HCT116 (cell line): ENCODE data around the gene KIF21B. TPM values are rescaled to one million over a fixed set of nuclear protein-coding genes. Genes with fewer than 3 reads are reported as not detected.

ENCODE experiments used
- ATAC-seq: fragments of 200-7000 bp; cut with Tn5 transposase; 2 replicates; pipeline ENCODE4 v1.9.1; 2020; ENCODE audit warnings: mild to moderate bottlenecking, moderate library complexity
- BruUV-seq: library from RNA; stranded (reverse); fragments of 400-500 nt; replicated peaks from 2 replicates; lab custom pipeline; 2021; lab: Mats Ljungman, UMichigan
- CTCF ChIA-PET: fragments of 300-600 bp; sonication (Branson Sonifier 250); formaldehyde crosslinking; loops from one replicate; lab custom pipeline; 2021; ENCODE audit warnings: antibody characterized with exemption; lab: Charles Lee
- POLR2A ChIA-PET: fragments of 300-600, 350-600 bp; sonication (Branson Sonifier 250); formaldehyde crosslinking; loops from one replicate; lab custom pipeline; 2021; ENCODE audit warnings: antibody characterized with exemption; lab: Charles Lee
- RAD21 ChIA-PET, 2 experiments: fragments of 300-600 bp; sonication (Branson Sonifier 250); formaldehyde crosslinking; loops; one replicate each; lab custom pipeline; 2023; ENCODE audit warnings: low total read pairs in 2 of 2; ENCODE audit not compliant: uncharacterized antibody in 2 of 2, unreplicated experiment in 2 of 2, low non-redundant PET in 1 of 2; lab: Charles Lee
- DNase-seq: peaks from one replicate; pipeline ENCODE4 v3.0.0-alpha.2; 2010; ENCODE audit warnings: low read depth, low spot score
- H2AFZ ChIP-seq: fragments of 200-600 bp; shearing (Covaris generic), sonication (generic); 2 replicates; pipeline ENCODE4 v1.6.1; 2017; ENCODE audit warnings: low read depth, mixed run types, mixed read lengths, antibody characterized with exemption, low read length; ENCODE audit not compliant: poor library complexity, severe bottlenecking
- H3K27ac ChIP-seq: 2 replicates; pipeline ENCODE4 v1.5.1; 2012; ENCODE audit warnings: low read depth, low read length
- H3K27me3 ChIP-seq: fragments of 200-600 bp; sonication (generic); 2 replicates; pipeline ENCODE4 v1.6.1; 2016; ENCODE audit warnings: mixed run types, low read length, mixed read lengths; ENCODE audit not compliant: insufficient read depth
- H3K36me3 ChIP-seq, 2 experiments: fragments of 200-500 bp in 1 of 2; fragments of 200-600 bp in 1 of 2; sonication (Bioruptor generic) in 1 of 2; sonication (generic) in 1 of 2; 2 replicates each; pipeline versions ENCODE4 v1.5.1 to v1.6.1; 2014 to 2016; ENCODE audit warnings: low read length in 2 of 2, inconsistent platforms in 1 of 2, mixed read lengths in 1 of 2, mixed run types in 1 of 2; ENCODE audit not compliant: insufficient read depth in 2 of 2, control insufficient read depth in 1 of 2
- H3K4me1 ChIP-seq, 2 experiments: fragments of 200-600 bp in 1 of 2; sonication (generic) in 1 of 2; 2 replicates each; pipeline versions ENCODE4 v1.5.1 to v1.6.1; 2012 to 2017; ENCODE audit warnings: low read length in 2 of 2, inconsistent platforms in 1 of 2, mild to moderate bottlenecking in 1 of 2, mixed read lengths in 1 of 2, mixed run types in 1 of 2, moderate library complexity in 1 of 2; ENCODE audit not compliant: insufficient read depth in 2 of 2, control insufficient read depth in 1 of 2
- H3K4me2 ChIP-seq: fragments of 200-600 bp; sonication (generic); 2 replicates; pipeline ENCODE4 v1.6.1; 2017; ENCODE audit warnings: mixed run types, low read length, mixed read lengths
- H3K4me3 ChIP-seq, 2 experiments: fragments of 200-600 bp in 1 of 2; sonication (generic) in 1 of 2; replicated peaks in 1 of 2; 2 replicates each; pipeline ENCODE4 v1.5.1; 2011 to 2016; ENCODE audit warnings: low read length in 2 of 2, control low read depth in 1 of 2, low read depth in 1 of 2, mild to moderate bottlenecking in 1 of 2, mixed read lengths in 1 of 2, mixed run types in 1 of 2
- H3K79me2 ChIP-seq: fragments of 200-600 bp; sonication (generic); 2 replicates; pipeline ENCODE4 v1.6.1; 2017; ENCODE audit warnings: mild to moderate bottlenecking, mixed run types, low read length, moderate library complexity, mixed read lengths; ENCODE audit not compliant: insufficient read depth
- H3K9ac ChIP-seq: fragments of 200-600 bp; sonication (generic); 2 replicates; pipeline ENCODE4 v1.6.1; 2016; ENCODE audit warnings: low read length, mixed read lengths
- H3K9me2 ChIP-seq: fragments of 200-600 bp; sonication (generic), shearing (Covaris generic); 2 replicates; pipeline ENCODE4 v1.6.1; 2017; ENCODE audit warnings: mixed run types, mild to moderate bottlenecking, moderate library complexity; ENCODE audit not compliant: insufficient read depth
- H3K9me3 ChIP-seq, 2 experiments: fragments of 200-500 bp in 1 of 2; fragments of 200-600 bp in 1 of 2; sonication (Bioruptor generic) in 1 of 2; sonication (generic) in 1 of 2; 2 replicates each; pipeline ENCODE4 v1.6.1; 2014 to 2017; ENCODE audit warnings: low read length in 2 of 2, mixed read lengths in 2 of 2, inconsistent platforms in 1 of 2, low read depth in 1 of 2, mild to moderate bottlenecking in 1 of 2, mixed run types in 1 of 2, moderate library complexity in 1 of 2; ENCODE audit not compliant: control insufficient read depth in 1 of 2, insufficient read depth in 1 of 2
- H4K20me1 ChIP-seq: fragments of 200-600 bp; sonication (generic), shearing (Covaris generic); 2 replicates; pipeline ENCODE4 v1.6.1; 2017; ENCODE audit warnings: mixed run types, mild to moderate bottlenecking, moderate library complexity; ENCODE audit not compliant: insufficient read depth
- ATF3 ChIP-seq: IDR thresholded peaks from 2 replicates; pipeline ENCODE4 v1.6.1; 2012
- CBX3 ChIP-seq: IDR thresholded peaks from 2 replicates; pipeline ENCODE4 v1.6.1; 2012; ENCODE audit warnings: low read depth
- CEBPB ChIP-seq: IDR thresholded peaks from 2 replicates; pipeline ENCODE4 v1.6.1; 2012; ENCODE audit warnings: low read depth
- EGR1 ChIP-seq: IDR thresholded peaks from 2 replicates; pipeline ENCODE4 v1.6.1; 2012; ENCODE audit warnings: low read depth
- ELF1 ChIP-seq: IDR thresholded peaks from 2 replicates; pipeline ENCODE4 v1.6.1; 2012; ENCODE audit warnings: low read depth, borderline replicate concordance
- EZH2 ChIP-seq: fragments of 200-600 bp; sonication (generic); IDR thresholded peaks from 2 replicates; pipeline ENCODE4 v1.6.1; 2017; ENCODE audit warnings: antibody characterized with exemption, mixed run types
- EZH2phosphoT487 ChIP-seq: fragments of 200-600 bp; IDR thresholded peaks from 2 replicates; pipeline ENCODE4 v1.6.1; 2018; ENCODE audit warnings: antibody characterized with exemption, borderline replicate concordance
- JUND ChIP-seq: IDR thresholded peaks from 2 replicates; pipeline ENCODE4 v1.6.1; 2012
- POLR2A ChIP-seq: IDR thresholded peaks from 2 replicates; pipeline ENCODE4 v1.7.0; 2011; ENCODE audit warnings: borderline replicate concordance; ENCODE audit not compliant: insufficient read depth, insufficient read length; ENCODE audit errors: extremely low read depth
- RAD21 ChIP-seq: IDR thresholded peaks from 2 replicates; pipeline ENCODE4 v1.6.1; 2012; ENCODE audit warnings: low read depth, mild to moderate bottlenecking
- SP1 ChIP-seq: IDR thresholded peaks from 2 replicates; pipeline ENCODE4 v1.6.1; 2012; ENCODE audit warnings: low read depth
- SRF ChIP-seq: IDR thresholded peaks from 2 replicates; pipeline ENCODE4 v1.6.1; 2012; ENCODE audit warnings: low read depth
- YY1 ChIP-seq: IDR thresholded peaks from 2 replicates; pipeline ENCODE4 v1.6.1; 2011; ENCODE audit warnings: low read length, low read depth, moderate library complexity, mild to moderate bottlenecking; ENCODE audit not compliant: insufficient replicate concordance; ENCODE audit errors: extremely low read depth
- ZBTB33 ChIP-seq: IDR thresholded peaks from 2 replicates; pipeline ENCODE4 v1.6.1; 2011; ENCODE audit warnings: mild to moderate bottlenecking, low read length, moderate library complexity; ENCODE audit not compliant: insufficient replicate concordance; ENCODE audit errors: extremely low read depth
- ZFX ChIP-seq: fragments of 450-650 bp; IDR thresholded peaks from 2 replicates; pipeline ENCODE4 v1.6.1; 2017
- ZNF274 ChIP-seq: fragments of 200-500 bp; sonication (Bioruptor generic); IDR thresholded peaks from 2 replicates; pipeline ENCODE4 v1.6.1; 2014; ENCODE audit warnings: mild to moderate bottlenecking, low read depth, low read length, inconsistent platforms
- intact Hi-C: fragments of 100-400 bp; cut with micrococcal nuclease; formaldehyde crosslinking; loops from 2 replicates; pipeline ENCODE4 v1.10.0; 2022
- total RNA-seq: library from RNA; stranded (reverse); gene quantifications from one replicate; pipeline ENCODE4 v1.2.1, GENCODE V29; 2021; ENCODE audit not compliant: unreplicated experiment
- TF ChIP-seq, protein P1 (sequence below): IDR thresholded peaks from 2 replicates; pipeline ENCODE4 v1.6.1; 2012

Gene KIF21B
- total RNA-seq, 1 experiment from 2014 or later = 6.1 TPM

DNA sequence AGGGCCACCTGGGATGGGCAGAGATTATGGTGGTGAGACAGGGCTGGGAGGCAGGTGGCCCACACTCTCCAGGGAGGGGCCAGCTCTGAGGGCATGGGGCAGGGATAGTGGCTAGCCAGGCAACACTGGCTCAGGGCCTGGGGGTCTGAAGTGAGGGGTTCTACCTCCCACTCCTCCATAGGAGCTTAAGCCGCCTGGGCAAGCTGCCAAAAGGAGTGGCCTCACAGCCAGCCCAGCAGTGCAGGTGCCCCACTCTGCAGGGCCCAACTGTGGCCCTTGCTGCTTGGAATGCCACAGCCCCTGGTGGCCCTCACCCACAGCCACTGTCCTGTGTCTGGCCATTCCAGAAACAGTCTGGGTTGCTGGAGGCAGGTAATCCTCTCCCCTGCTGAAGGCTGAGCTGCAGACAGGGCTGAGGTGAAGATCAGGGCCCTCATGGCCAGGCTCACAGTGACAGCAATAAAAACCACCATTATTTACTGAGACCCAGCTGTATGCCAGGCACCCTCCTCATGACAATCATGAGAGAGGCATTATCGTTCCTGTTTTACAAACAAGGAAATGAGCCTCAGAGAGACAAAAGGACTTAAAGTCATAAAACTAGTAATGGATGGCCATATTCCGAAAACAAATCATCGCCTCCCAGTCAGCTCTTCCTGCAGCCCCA, 31.0 kb downstream of the KIF21B start:
- no peak for TF ChIP-seq SRF
- TF ChIP-seq EZH2 = no peak
- TF ChIP-seq SP1 = no peak
- TF ChIP-seq ELF1 = no peak
- no peak for TF ChIP-seq CBX3
- no peak for TF ChIP-seq CEBPB
- no peak for TF ChIP-seq ATF3
- no peak for TF ChIP-seq JUND
- TF ChIP-seq, protein P1, sequence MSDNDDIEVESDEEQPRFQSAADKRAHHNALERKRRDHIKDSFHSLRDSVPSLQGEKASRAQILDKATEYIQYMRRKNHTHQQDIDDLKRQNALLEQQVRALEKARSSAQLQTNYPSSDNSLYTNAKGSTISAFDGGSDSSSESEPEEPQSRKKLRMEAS = no peak
- TF ChIP-seq ZNF274 = no peak
- TF ChIP-seq EGR1 = no peak
- no peak for TF ChIP-seq RAD21
- no peak for TF ChIP-seq EZH2phosphoT487
- TF ChIP-seq YY1 = no peak
- no peak for TF ChIP-seq POLR2A
- no peak for TF ChIP-seq ZFX
- TF ChIP-seq ZBTB33 = no peak
- H3K27ac ChIP-seq = no peak overlapping the region
- H3K4me3 ChIP-seq = no peak overlapping the region
- H3K4me2 ChIP-seq = no peak overlapping the region
- H3K79me2 ChIP-seq = no peaks in the 10 kb centered on the region
- POLR2A ChIA-PET = no interaction called here
- intact Hi-C loops = no loop called here
- BruUV-seq = no TSS peak
- no peaks in the 10 kb centered on the region for H3K27me3 ChIP-seq
- ATAC-seq (no peak), DNase-seq (no peak)
- no peak overlapping the region for H3K9ac ChIP-seq
- no peaks in the 10 kb centered on the region for H3K4me1 ChIP-seq
- no peaks in the 10 kb centered on the region for H3K36me3 ChIP-seq
- no peaks in the 10 kb centered on the region for H4K20me1 ChIP-seq
- RAD21 ChIA-PET = no interaction called here
- H2AFZ ChIP-seq = no peak overlapping the region
- CTCF ChIA-PET = interaction anchor here (1.1 kb wide), 1 partner anchor 13 kb away, joined by 3 read pairs; no protein-coding TSS in a partner anchor
- no peaks in the 10 kb centered on the region for H3K9me3 ChIP-seq
- H3K9me2 ChIP-seq = no peaks in the 10 kb centered on the region
